OCI-LY1 (cell line): ENCODE data around the gene VDAC1.

Source experiments
- H2AFZ ChIP-seq: fragments of 200-600 bp; sonication (generic), shearing (Covaris generic); 2 replicates; pipeline ENCODE4 v1.6.0; 2014; ENCODE audit warnings: antibody characterized with exemption, mild to moderate bottlenecking, low read length
- H3F3A ChIP-seq: fragments of 200-600 bp; sonication (generic), shearing (Covaris generic); 2 replicates; pipeline ENCODE4 v1.6.0; 2014; ENCODE audit warnings: mild to moderate bottlenecking, antibody characterized with exemption, low read length, moderate library complexity; ENCODE audit not compliant: insufficient read depth
- H3K27ac ChIP-seq: fragments of 200-600 bp; sonication (generic); 2 replicates; pipeline ENCODE4 v1.5.1; 2014; ENCODE audit warnings: low read length, mixed run types, mild to moderate bottlenecking, low read depth; ENCODE audit not compliant: poor library complexity, severe bottlenecking
- H3K27me3 ChIP-seq: fragments of 200-600 bp; sonication (generic); 2 replicates; pipeline ENCODE4 v1.6.0; 2014; ENCODE audit warnings: antibody characterized with exemption, mild to moderate bottlenecking, low read length, moderate library complexity; ENCODE audit not compliant: insufficient read depth
- H3K36me3 ChIP-seq: fragments of 200-600 bp; sonication (generic); 2 replicates; pipeline ENCODE4 v1.6.1; 2014; ENCODE audit warnings: mild to moderate bottlenecking, antibody characterized with exemption, low read length, moderate library complexity, mixed read lengths; ENCODE audit not compliant: insufficient read depth
- H3K4me1 ChIP-seq: fragments of 200-600 bp; sonication (generic); 2 replicates; pipeline ENCODE4 v1.5.1; 2014; ENCODE audit warnings: mild to moderate bottlenecking, low read length, moderate library complexity; ENCODE audit not compliant: insufficient read depth, severe bottlenecking
- H3K4me2 ChIP-seq: fragments of 200-600 bp; sonication (generic), shearing (Covaris generic); 2 replicates; pipeline ENCODE4 v1.6.1; 2014; ENCODE audit warnings: low read length
- H3K4me3 ChIP-seq: fragments of 200-600 bp; sonication (generic); 2 replicates; pipeline ENCODE4 v1.5.1; 2014; ENCODE audit warnings: low read length, low read depth, mild to moderate bottlenecking, mixed read lengths; ENCODE audit not compliant: poor library complexity, severe bottlenecking
- H3K79me2 ChIP-seq: fragments of 200-600 bp; shearing (Covaris generic); 2 replicates; pipeline ENCODE4 v1.6.1; 2016; ENCODE audit warnings: mixed run types, low read length, mixed read lengths; ENCODE audit not compliant: insufficient read depth
- H3K9ac ChIP-seq: fragments of 200-600 bp; sonication (generic), shearing (Covaris generic); 2 replicates; pipeline ENCODE4 v1.6.1; 2014; ENCODE audit warnings: mild to moderate bottlenecking, low read length, mixed read lengths
- H3K9me2 ChIP-seq: fragments of 200-600 bp; sonication (generic), shearing (Covaris generic); 2 replicates; pipeline ENCODE4 v1.6.1; 2014; ENCODE audit warnings: low read depth, mild to moderate bottlenecking, low read length, mixed read lengths
- H3K9me3 ChIP-seq: fragments of 200-600 bp; shearing (Covaris generic); 2 replicates; pipeline ENCODE4 v1.6.1; 2014; ENCODE audit warnings: low read length, mixed read lengths
- H4K20me1 ChIP-seq: fragments of 200-600 bp; sonication (generic), shearing (Covaris generic); 2 replicates; pipeline ENCODE4 v1.6.0; 2016; ENCODE audit warnings: mild to moderate bottlenecking, low read length; ENCODE audit not compliant: insufficient read depth
- CTCF ChIP-seq: fragments of 200-600 bp; sonication (generic), shearing (Covaris generic); IDR thresholded peaks from 2 replicates; pipeline ENCODE4 v1.5.1; 2017; ENCODE audit warnings: mild to moderate bottlenecking, antibody characterized with exemption, low read length, moderate library complexity, mixed read lengths
- EZH2 ChIP-seq: fragments of 200-600 bp; sonication (generic), shearing (Covaris generic); IDR thresholded peaks from 2 replicates; pipeline ENCODE4 v1.8.0; 2017; ENCODE audit warnings: borderline replicate concordance, mixed run types, mild to moderate bottlenecking, antibody characterized with exemption, low read length, moderate library complexity, mixed read lengths

VDAC1 gene

GRCh38 chr5:133990396-133990795 is 14.4 kb downstream of the VDAC1 start:
- Histone ChIP-seq H4K20me1 (no peaks in the 10 kb centered on the region), H2AFZ (no peak overlapping the region), H3K9ac (peak overlapping the region; percentile 38; the same call in 1 of the 2 replicates), H3K9me2 (no peaks in the 10 kb centered on the region), H3K79me2 (peaks cover 30% of the 10 kb centered on the region), H3K36me3 (peaks cover 60% of the 10 kb centered on the region), H3K4me3 (no peak overlapping the region), H3F3A (0 out of 2 replicates have a peak, but pooled peaks cover 4% of the 10 kb centered on the region), H3K27me3 (no peaks in the 10 kb centered on the region), H3K27ac (peak overlapping the region; percentile 89), H3K9me3 (no peaks in the 10 kb centered on the region), H3K4me2 (peak overlapping the region; percentile 38; the same call in 1 of the 2 replicates), H3K4me1 (peaks cover 67% of the 10 kb centered on the region)
- TF ChIP-seq EZH2 (no peak), CTCF (no peak)

GRCh38 chr5:133985540-133986180 is 19.1 kb downstream of the VDAC1 start:
- no peaks in the 10 kb centered on the region for H3F3A ChIP-seq
- peak overlapping the region; percentile 21 for H3K27ac ChIP-seq
- peaks cover 90% of the 10 kb centered on the region for H3K36me3 ChIP-seq

GRCh38 chr5:133983674-133984073 is 21.1 kb downstream of the VDAC1 start:
- H3K27me3 ChIP-seq = no peaks in the 10 kb centered on the region
- peaks cover 84% of the 10 kb centered on the region for H3K36me3 ChIP-seq
- H3K4me1 ChIP-seq = peaks cover 12% of the 10 kb centered on the region
- H3K27ac ChIP-seq = no peak overlapping the region
- no peak overlapping the region for H2AFZ ChIP-seq
- no peak overlapping the region for H3K4me3 ChIP-seq
- no peak overlapping the region for H3K4me2 ChIP-seq
- H3K9me3 ChIP-seq = no peaks in the 10 kb centered on the region
- no peak overlapping the region for H3K9ac ChIP-seq
- no peaks in the 10 kb centered on the region for H3K79me2 ChIP-seq
- H3F3A ChIP-seq = no peaks in the 10 kb centered on the region
- TF ChIP-seq EZH2 (no peak), CTCF (no peak)
- H3K9me2 ChIP-seq = no peaks in the 10 kb centered on the region
- H4K20me1 ChIP-seq = no peaks in the 10 kb centered on the region

More at GRCh38 chr5:133985540-133986180, 19.1 kb downstream of the VDAC1 start:
- H2AFZ ChIP-seq = no peak overlapping the region
- H3K4me2 ChIP-seq = no peak overlapping the region
- H3K9me2 ChIP-seq = no peaks in the 10 kb centered on the region
- TF ChIP-seq CTCF (no peak), EZH2 (no peak)
- H3K4me3 ChIP-seq = no peak overlapping the region
- no peak overlapping the region for H3K9ac ChIP-seq
- H3K9me3 ChIP-seq = no peaks in the 10 kb centered on the region
- no peaks in the 10 kb centered on the region for H3K79me2 ChIP-seq
- no peaks in the 10 kb centered on the region for H3K27me3 ChIP-seq
- H4K20me1 ChIP-seq = no peaks in the 10 kb centered on the region
- H3K4me1 ChIP-seq = peaks cover 21% of the 10 kb centered on the region
